Measurements from ENCODE around the gene ADAMTS10.
"Not testable (repeated sequence)": the region's sequence is repeated elsewhere in the genome, so short reads cannot be mapped to it uniquely, and the experiment has no call there.

The ADAMTS10 gene

GRCh38 chr19:8622886-8623285, 12.4 kb upstream of the ADAMTS10 start:
- not testable (repeated sequence) for DNase-seq

- DNase-seq, result no peak
Observed at GRCh38 chr19:8618751-8619150, 8.2 kb upstream of the ADAMTS10 start.

GRCh38 chr19:8617984-8618383, 7.5 kb upstream of the ADAMTS10 start:
- no peak for DNase-seq

GRCh38 chr19:8617325-8617724, 6.8 kb upstream of the ADAMTS10 start:
- DNase-seq, result not testable (repeated sequence)

GRCh38 chr19:8616861-8617260, 6.3 kb upstream of the ADAMTS10 start:
- no peak for DNase-seq

- DNase-seq, result no peak
Observed at GRCh38 chr19:8615813-8616596, 5.5 kb upstream of the ADAMTS10 start.

GRCh38 chr19:8615024-8615423, 4.5 kb upstream of the ADAMTS10 start:
- no peak for DNase-seq

- DNase-seq, result no peak
Observed at GRCh38 chr19:8614455-8614854, 3.9 kb upstream of the ADAMTS10 start.

GRCh38 chr19:8612807-8613171, 2.3 kb upstream of the ADAMTS10 start:
- DNase-seq, result no peak

GRCh38 chr19:8611877-8612806, 1.6 kb upstream of the ADAMTS10 start:
- DNase-seq, result no peak

GRCh38 chr19:8611391-8611876, 919 bp upstream of the ADAMTS10 start:
- DNase-seq, result no peak

GRCh38 chr19:8610936-8611300, 403 bp upstream of the ADAMTS10 start:
- no peak for DNase-seq

- no peak for DNase-seq
Observed at GRCh38 chr19:8609279-8610040, 1.1 kb downstream of the ADAMTS10 start.

- DNase-seq, result no peak
Observed at GRCh38 chr19:8608941-8609278, 1.6 kb downstream of the ADAMTS10 start.

- DNase-seq, result no peak
Observed at GRCh38 chr19:8607386-8607785, 3.1 kb downstream of the ADAMTS10 start.

GRCh38 chr19:8605514-8605913, 5.0 kb downstream of the ADAMTS10 start:
- DNase-seq, result no peak

GRCh38 chr19:8601796-8602195, 8.7 kb downstream of the ADAMTS10 start:
- DNase-seq, result no peak

- DNase-seq, result no peak
Observed at GRCh38 chr19:8600816-8601215, 9.7 kb downstream of the ADAMTS10 start.

- no peak for DNase-seq
Observed at GRCh38 chr19:8600064-8600463, 10.5 kb downstream of the ADAMTS10 start.

- DNase-seq, result no peak
Observed at GRCh38 chr19:8596168-8596567, 14.3 kb downstream of the ADAMTS10 start.

GRCh38 chr19:8595651-8596050, 14.9 kb downstream of the ADAMTS10 start:
- DNase-seq, result no peak

- no peak for DNase-seq
Observed at GRCh38 chr19:8593931-8594330, 16.6 kb downstream of the ADAMTS10 start.
